Activated naive CD4-positive, alpha-beta T cell treated with anti-CD3 and anti-CD28 coated beads for 36 hours (primary cell): Measurements from ENCODE around the gene EGLN1. TPM values are rescaled to one million over a fixed set of nuclear protein-coding genes. Genes with fewer than 3 reads are reported as not detected.

Experiments used
- total RNA-seq, 2 experiments: library from RNA; stranded (reverse); gene quantifications; one replicate each; pipeline ENCODE4 v1.2.3, GENCODE V29; 2021

EGLN1 gene
- total RNA-seq, 2 experiments from 2014 or later, result 9.6 to 9.8 TPM

Other genes starting within 250 kb of the EGLN1 start
- 10 to 100 TPM; 60.4 to 62.0 TPM for gene GNPAT, start 181.1 kb downstream of the EGLN1 start, total RNA-seq
- gene EXOC8, start 84.4 kb downstream of the EGLN1 start, total RNA-seq, result 10 to 100 TPM; 11.5 to 12.0 TPM
- 1 to 10 TPM; 6.0 to 9.1 TPM for gene SPRTN, start 84.0 kb downstream of the EGLN1 start, total RNA-seq
- 10 to 100 TPM; 25.7 to 28.2 TPM for gene TSNAX, start 106.4 kb upstream of the EGLN1 start, total RNA-seq
- gene DISC1, start 204.5 kb upstream of the EGLN1 start, total RNA-seq, result 1 to 10 TPM; 4.8 to 5.0 TPM